ENCODE data around the gene GRIK4. TPM values are rescaled to one million over a fixed set of nuclear protein-coding genes. Genes with fewer than 3 reads are reported as not detected.

The GRIK4 gene
- total and polyA plus RNA-seq, 12 donors: 0.33 to 4.8 (median 3.0) TPM

DNA sequence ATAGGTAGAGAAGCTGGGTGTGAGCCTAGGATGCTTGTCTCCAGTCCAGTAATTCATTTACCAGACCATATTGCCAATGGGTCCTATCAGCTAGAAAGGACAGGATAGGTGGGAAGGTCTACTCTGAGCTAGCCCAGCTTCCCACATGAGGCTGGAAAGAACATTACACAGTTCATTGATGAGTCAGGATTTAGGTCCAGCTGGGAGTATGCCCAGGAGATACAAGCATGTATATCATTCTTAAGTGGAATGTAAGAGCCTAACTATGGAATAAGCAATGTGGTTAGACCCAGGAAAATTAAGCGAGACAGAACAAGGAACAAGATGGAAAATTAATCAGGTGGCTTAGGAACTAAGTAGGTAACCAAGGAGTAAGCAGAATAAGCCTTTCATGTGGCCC, 453.3 kb downstream of the GRIK4 start:
- DNase-seq: no peak
- intact Hi-C loops (cut with DNase I): no loop called here
- Histone ChIP-seq H3K27me3 (no peaks in the 10 kb centered on the region), H3K36me3 (replicated peaks in 1 of 2) (no peaks in the 10 kb centered on the region), H3K27ac (no peak overlapping the region), H3K4me3 (no peak overlapping the region), H3K9me3 (replicated peaks in 1 of 3) (no peaks in the 10 kb centered on the region), H3K4me1 (replicated peaks in 1 of 2) (no peaks in the 10 kb centered on the region)
- TF ChIP-seq, protein P1, sequence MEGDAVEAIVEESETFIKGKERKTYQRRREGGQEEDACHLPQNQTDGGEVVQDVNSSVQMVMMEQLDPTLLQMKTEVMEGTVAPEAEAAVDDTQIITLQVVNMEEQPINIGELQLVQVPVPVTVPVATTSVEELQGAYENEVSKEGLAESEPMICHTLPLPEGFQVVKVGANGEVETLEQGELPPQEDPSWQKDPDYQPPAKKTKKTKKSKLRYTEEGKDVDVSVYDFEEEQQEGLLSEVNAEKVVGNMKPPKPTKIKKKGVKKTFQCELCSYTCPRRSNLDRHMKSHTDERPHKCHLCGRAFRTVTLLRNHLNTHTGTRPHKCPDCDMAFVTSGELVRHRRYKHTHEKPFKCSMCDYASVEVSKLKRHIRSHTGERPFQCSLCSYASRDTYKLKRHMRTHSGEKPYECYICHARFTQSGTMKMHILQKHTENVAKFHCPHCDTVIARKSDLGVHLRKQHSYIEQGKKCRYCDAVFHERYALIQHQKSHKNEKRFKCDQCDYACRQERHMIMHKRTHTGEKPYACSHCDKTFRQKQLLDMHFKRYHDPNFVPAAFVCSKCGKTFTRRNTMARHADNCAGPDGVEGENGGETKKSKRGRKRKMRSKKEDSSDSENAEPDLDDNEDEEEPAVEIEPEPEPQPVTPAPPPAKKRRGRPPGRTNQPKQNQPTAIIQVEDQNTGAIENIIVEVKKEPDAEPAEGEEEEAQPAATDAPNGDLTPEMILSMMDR (IDR thresholded peaks at IDR 0.05): no peak
- no peak for TF ChIP-seq POLR2A (IDR thresholded peaks at IDR 0.05)
- 88 to 91% (median 88%) methylated on average over 1 of the region's 1 CpG for WGBS, 4 donors

DNA sequence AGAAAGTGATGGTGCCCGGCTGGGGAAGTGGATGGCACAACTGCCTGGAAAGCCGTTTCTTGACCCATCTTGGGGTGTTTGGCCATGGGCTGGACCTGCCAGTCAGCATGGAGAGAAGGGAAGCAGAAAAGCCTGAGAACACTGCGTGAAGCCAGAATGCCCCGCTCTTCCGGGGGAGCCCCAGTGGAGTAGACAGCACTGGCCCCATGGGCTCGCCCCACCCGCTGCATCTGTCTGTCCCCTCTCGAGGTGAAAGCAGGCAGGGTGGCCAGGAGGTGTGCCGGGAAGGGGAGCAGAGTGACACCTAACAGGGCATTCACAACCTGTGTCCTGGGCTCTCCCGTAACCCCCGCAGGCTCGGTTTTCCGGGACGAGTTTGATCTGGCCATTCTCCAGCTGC, 455.3 kb downstream of the GRIK4 start:
- intact Hi-C loops (cut with DNase I): no loop called here
- Histone ChIP-seq H3K27me3 (no peaks in the 10 kb centered on the region), H3K27ac (no peak overlapping the region), H3K4me3 (no peak overlapping the region), H3K9me3 (replicated peaks in 1 of 3) (no peaks in the 10 kb centered on the region), H3K36me3 (replicated peaks in 1 of 2) (no peaks in the 10 kb centered on the region), H3K4me1 (replicated peaks in 1 of 2) (no peaks in the 10 kb centered on the region)
- TF ChIP-seq POLR2A (IDR thresholded peaks at IDR 0.05): no peak
- TF ChIP-seq, protein P1 (IDR thresholded peaks at IDR 0.05): no peak
- WGBS, 4 donors: 88 to 96% (median 93%) methylated on average over 9 to 14 of the region's 14 CpGs
- no peak for DNase-seq

DNA sequence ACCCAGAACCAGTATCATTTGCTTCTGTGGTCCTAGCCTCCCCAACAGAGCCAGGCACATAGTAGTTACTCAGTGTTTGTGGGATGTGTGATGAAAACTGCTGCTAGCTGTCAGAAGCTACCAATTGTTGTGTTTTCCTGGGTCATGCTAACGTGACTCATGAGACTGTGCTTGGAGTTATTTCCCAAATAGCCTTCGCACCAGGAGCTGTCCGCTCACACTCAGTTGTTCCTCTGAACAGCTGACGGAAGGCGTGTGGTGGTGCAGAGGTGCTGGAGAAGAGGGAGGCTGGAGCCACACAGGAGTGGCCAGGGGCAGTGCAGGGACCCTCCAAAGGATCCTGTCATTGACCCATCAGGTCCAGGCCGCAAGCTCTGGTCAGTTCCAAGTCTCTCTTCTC, 458.4 kb downstream of the GRIK4 start:
- TF ChIP-seq, protein P1 (IDR thresholded peaks at IDR 0.05): no peak
- no peak for TF ChIP-seq POLR2A (IDR thresholded peaks at IDR 0.05)
- no peak for DNase-seq
- Histone ChIP-seq H3K27me3 (no peaks in the 10 kb centered on the region), H3K27ac (no peak overlapping the region), H3K9me3 (replicated peaks in 1 of 3) (no peaks in the 10 kb centered on the region), H3K4me1 (replicated peaks in 1 of 2) (no peaks in the 10 kb centered on the region), H3K4me3 (no peak overlapping the region), H3K36me3 (replicated peaks in 1 of 2) (no peaks in the 10 kb centered on the region)
- WGBS, 4 donors: 77 to 97% (median 91%) methylated on average over 6 of the region's 6 CpGs
- intact Hi-C loops (cut with DNase I): no loop called here

DNA sequence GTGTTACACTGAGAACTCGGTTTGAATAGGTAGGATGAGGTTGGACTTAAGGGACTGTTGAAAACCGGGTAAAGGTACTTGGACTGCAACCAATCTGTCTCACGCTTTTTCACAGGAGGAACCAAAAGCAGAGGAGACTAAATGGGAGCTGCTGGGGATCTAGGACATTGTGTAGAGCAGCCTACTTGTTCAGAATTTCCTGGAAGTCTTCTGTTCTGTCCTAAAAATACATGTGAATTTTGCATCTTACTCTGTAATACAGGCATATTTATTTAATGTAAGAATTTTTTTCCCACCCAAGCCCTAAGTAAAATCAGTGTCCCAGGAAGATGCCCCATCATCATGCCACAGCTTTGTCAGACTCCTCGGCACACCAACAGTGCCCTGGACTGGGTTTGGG, 460.3 kb downstream of the GRIK4 start:
- H3K36me3 ChIP-seq (replicated peaks in 1 of 2): no peaks in the 10 kb centered on the region
- H3K27ac ChIP-seq: no peak overlapping the region
- no peaks in the 10 kb centered on the region for H3K27me3 ChIP-seq
- DNase-seq: no peak
- intact Hi-C loops (cut with DNase I): no loop called here
- no peak overlapping the region for H3K4me3 ChIP-seq
- H3K4me1 ChIP-seq (replicated peaks in 1 of 2): no peaks in the 10 kb centered on the region
- no peaks in the 10 kb centered on the region for H3K9me3 ChIP-seq (replicated peaks in 1 of 3)
- WGBS, 4 donors: 80 to 94% (median 89%) methylated on average over 4 of the region's 4 CpGs
- no peak for TF ChIP-seq POLR2A (IDR thresholded peaks at IDR 0.05)
- TF ChIP-seq, protein P1 (IDR thresholded peaks at IDR 0.05): no peak
